Right lobe of liver (tissue), 4 donors: ENCODE measurements around the gene C15orf62.

Experiments used
- CTCF ChIP-seq, 4 donors: fragments of 200-600 bp in 3 of 4; fragments of 450-650 bp in 1 of 4; IDR thresholded peaks; one replicate each; pipeline versions ENCODE4 v1.5.1 to v1.8.0; 2016 to 2022; ENCODE audit warnings: antibody characterized with exemption in 4 of 4, mild to moderate bottlenecking in 2 of 4
- POLR2A ChIP-seq: fragments of 450-650 bp; IDR thresholded peaks from one replicate; pipeline ENCODE4 v1.6.1; 2017; ENCODE audit warnings: antibody characterized with exemption, mild to moderate bottlenecking
- donor health status: DM: no; HTN: no; CAD: no.
- donor health status: DM: no; HTN: no; CAD: no.
- donor health status: DM: no; HTN: yes; CAD: no.

- no peak for TF ChIP-seq CTCF (IDR thresholded peaks at IDR 0.05)
- TF ChIP-seq POLR2A, result no peak
These were observed 26.3 kb upstream of the C15orf62 start for GRCh38 chr15:40743485-40743901.
